Lower lobe of right lung (tissue), 2 donors: Measurements from ENCODE around the gene SPRED1. TPM values are rescaled to one million over a fixed set of nuclear protein-coding genes. Genes with fewer than 3 reads are reported as not detected.

Experiments used
- ATAC-seq, 2 donors: fragments of 200-7000 bp; cut with Tn5 transposase; one replicate each; pipeline ENCODE4 v1.9.1; 2020 to 2022; ENCODE audit warnings: mild to moderate bottlenecking in 2 of 2, moderate library complexity in 2 of 2
- DNase-seq: peaks from one replicate; pipeline ENCODE4 v3.0.0-alpha.2; 2020
- H3K27ac ChIP-seq: fragments of 200-600 bp; one replicate; pipeline ENCODE4 v1.8.0; 2022
- H3K27me3 ChIP-seq: fragments of 200-600 bp; one replicate; pipeline ENCODE4 v1.8.0; 2022; ENCODE audit warnings: low read depth
- H3K36me3 ChIP-seq: fragments of 200-600 bp; one replicate; pipeline ENCODE4 v1.8.0; 2022; ENCODE audit warnings: mild to moderate bottlenecking
- H3K4me1 ChIP-seq: fragments of 200-600 bp; one replicate; pipeline ENCODE4 v1.8.0; 2022
- H3K4me3 ChIP-seq: fragments of 200-600 bp; one replicate; pipeline ENCODE4 v1.8.0; 2022; ENCODE audit warnings: mild to moderate bottlenecking
- H3K9me3 ChIP-seq: fragments of 200-600 bp; one replicate; pipeline ENCODE4 v1.8.0; 2022
- intact Hi-C: fragments of 100-400 bp; cut with DNase I; formaldehyde crosslinking; loops from one replicate; pipeline ENCODE4 v1.11.0; 2022
- total RNA-seq: library from RNA; stranded (reverse); fragmentation: NEBNext Ultra II Directional; extraction: Animal tissue kit (Norgen Biotek cat#: 25700); gene quantifications from one replicate; pipeline ENCODE4 v1.2.1, GENCODE V29; 2021
- TF ChIP-seq, protein P1 (sequence below): fragments of 200-600 bp; IDR thresholded peaks from one replicate; pipeline ENCODE4 v1.8.0; 2022; ENCODE audit warnings: antibody characterized with exemption, mild to moderate bottlenecking
- donor health status: DM: no; HTN: yes; CAD: no; lungs with severe emphysema.

SPRED1 gene
- total RNA-seq, 1 donor from 2014 or later, result 57.7 TPM

DNA sequence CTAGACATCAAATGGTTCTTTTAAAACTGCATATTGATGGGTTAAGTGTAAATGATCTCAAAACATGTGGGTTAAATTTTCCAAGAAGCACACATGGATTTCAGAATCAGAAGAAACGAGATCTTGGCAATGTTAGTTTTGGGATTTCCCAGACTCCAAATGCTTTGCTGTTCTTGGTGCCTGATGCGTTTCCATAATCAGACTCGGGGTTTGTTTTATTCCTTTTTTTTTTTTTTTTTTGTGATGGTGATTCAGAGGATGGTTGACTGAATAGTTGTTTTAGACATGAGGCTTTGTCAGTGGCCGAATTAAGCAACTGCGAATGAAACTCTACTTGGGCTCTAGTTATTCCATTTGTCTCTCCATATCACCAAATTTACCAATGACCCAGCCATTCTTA, 149.1 kb downstream of the SPRED1 start:
- no peaks in the 10 kb centered on the region for H3K27me3 ChIP-seq
- ATAC-seq, result no peak
- DNase-seq, result no peak
- intact Hi-C loops, result no loop called here
- H3K4me3 ChIP-seq, result no peak overlapping the region
- H3K4me1 ChIP-seq, result no peaks in the 10 kb centered on the region
- H3K9me3 ChIP-seq, result no peaks in the 10 kb centered on the region
- TF ChIP-seq, protein P1, sequence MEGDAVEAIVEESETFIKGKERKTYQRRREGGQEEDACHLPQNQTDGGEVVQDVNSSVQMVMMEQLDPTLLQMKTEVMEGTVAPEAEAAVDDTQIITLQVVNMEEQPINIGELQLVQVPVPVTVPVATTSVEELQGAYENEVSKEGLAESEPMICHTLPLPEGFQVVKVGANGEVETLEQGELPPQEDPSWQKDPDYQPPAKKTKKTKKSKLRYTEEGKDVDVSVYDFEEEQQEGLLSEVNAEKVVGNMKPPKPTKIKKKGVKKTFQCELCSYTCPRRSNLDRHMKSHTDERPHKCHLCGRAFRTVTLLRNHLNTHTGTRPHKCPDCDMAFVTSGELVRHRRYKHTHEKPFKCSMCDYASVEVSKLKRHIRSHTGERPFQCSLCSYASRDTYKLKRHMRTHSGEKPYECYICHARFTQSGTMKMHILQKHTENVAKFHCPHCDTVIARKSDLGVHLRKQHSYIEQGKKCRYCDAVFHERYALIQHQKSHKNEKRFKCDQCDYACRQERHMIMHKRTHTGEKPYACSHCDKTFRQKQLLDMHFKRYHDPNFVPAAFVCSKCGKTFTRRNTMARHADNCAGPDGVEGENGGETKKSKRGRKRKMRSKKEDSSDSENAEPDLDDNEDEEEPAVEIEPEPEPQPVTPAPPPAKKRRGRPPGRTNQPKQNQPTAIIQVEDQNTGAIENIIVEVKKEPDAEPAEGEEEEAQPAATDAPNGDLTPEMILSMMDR, result no peak
- no peaks in the 10 kb centered on the region for H3K36me3 ChIP-seq
- no peak overlapping the region for H3K27ac ChIP-seq

DNA sequence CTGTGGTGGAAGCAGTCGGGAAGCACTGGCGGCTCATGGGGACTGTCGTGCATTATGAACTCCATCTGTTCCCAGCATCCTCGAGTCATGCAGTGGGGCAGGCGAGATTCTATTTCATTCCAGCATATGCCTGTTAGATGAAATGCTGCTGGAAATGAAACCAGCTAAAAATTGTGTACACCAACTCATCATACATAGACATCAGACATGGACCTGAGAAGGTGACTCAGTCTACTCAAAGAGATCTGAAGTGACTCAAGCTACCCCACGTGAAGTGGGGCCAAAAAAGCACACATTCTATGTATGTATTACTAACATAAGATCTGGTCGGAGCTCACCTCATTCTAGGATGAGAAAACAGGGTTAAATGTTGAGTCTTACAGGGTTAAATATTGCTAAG, 153.8 kb downstream of the SPRED1 start:
- H3K36me3 ChIP-seq, result no peaks in the 10 kb centered on the region
- intact Hi-C loops, result no loop called here
- H3K9me3 ChIP-seq, result no peaks in the 10 kb centered on the region
- ATAC-seq, result no peak
- H3K4me1 ChIP-seq, result no peaks in the 10 kb centered on the region
- H3K27me3 ChIP-seq, result no peaks in the 10 kb centered on the region
- no peak for DNase-seq
- no peak overlapping the region for H3K27ac ChIP-seq
- TF ChIP-seq, protein P1, result no peak
- no peak overlapping the region for H3K4me3 ChIP-seq

Other genes starting within 250 kb of the SPRED1 start
- 16.8 TPM for gene FAM98B, start 201.3 kb downstream of the SPRED1 start, total RNA-seq